ENCODE data around the gene LIF. TPM values are rescaled to one million over a fixed set of nuclear protein-coding genes. Genes with fewer than 3 reads are reported as not detected.

The LIF gene
- total and polyA plus RNA-seq, 8 donors, result 0.35 to 5.0 (median 2.2) TPM; not detected in 2

DNA sequence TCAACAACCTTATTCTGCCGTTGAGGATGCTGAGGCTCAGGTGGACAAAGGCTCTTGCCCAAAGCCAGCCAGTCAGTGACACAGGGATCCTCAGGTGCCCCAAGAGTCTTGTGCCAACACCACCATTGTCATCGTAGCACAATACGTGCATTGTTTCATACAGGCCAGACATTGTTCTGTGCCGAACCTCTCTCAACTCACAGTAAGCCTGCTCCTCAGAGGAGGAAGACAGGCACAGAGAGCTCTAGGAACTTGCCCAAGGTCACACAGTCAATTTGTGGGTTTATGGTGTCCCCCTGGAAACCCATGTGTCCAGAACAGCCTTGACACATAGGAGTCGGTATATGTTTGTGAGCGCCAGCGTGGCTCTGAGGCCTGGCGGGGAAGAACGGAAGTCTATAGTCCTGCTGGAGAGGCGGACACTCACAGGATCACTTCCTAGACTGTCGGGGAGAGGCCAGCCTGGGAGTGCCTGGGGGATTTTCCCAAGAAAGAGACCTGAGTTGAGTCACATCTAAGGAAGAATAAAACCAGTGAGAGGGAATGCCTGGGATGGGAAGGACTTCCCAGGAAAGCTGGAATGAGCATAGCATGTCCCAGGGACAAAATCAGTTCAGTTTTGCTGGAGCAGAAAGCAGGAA, 20.2 kb downstream of the LIF start:
- no peaks in the 10 kb centered on the region for H3K36me3 ChIP-seq
- no peak for DNase-seq
- no peak overlapping the region for H3K27ac ChIP-seq
- peaks cover 0 to 7% (median 0%) of the 10 kb centered on the region in 4 donors for H3K4me1 ChIP-seq
- intact Hi-C loops (cut with DNase I; ENCODE audit: low total_unique reads), result no loop called here
- TF ChIP-seq, protein P1, sequence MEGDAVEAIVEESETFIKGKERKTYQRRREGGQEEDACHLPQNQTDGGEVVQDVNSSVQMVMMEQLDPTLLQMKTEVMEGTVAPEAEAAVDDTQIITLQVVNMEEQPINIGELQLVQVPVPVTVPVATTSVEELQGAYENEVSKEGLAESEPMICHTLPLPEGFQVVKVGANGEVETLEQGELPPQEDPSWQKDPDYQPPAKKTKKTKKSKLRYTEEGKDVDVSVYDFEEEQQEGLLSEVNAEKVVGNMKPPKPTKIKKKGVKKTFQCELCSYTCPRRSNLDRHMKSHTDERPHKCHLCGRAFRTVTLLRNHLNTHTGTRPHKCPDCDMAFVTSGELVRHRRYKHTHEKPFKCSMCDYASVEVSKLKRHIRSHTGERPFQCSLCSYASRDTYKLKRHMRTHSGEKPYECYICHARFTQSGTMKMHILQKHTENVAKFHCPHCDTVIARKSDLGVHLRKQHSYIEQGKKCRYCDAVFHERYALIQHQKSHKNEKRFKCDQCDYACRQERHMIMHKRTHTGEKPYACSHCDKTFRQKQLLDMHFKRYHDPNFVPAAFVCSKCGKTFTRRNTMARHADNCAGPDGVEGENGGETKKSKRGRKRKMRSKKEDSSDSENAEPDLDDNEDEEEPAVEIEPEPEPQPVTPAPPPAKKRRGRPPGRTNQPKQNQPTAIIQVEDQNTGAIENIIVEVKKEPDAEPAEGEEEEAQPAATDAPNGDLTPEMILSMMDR (IDR thresholded peaks at IDR 0.05), result no peak
- TF ChIP-seq POLR2A (IDR thresholded peaks at IDR 0.05) (no peak), POLR2AphosphoS5 (IDR thresholded peaks at IDR 0.05) (no peak), EP300 (IDR thresholded peaks at IDR 0.05) (no peak)
- 80 to 90% (median 88%) methylated on average over 11 of the region's 11 CpGs for WGBS, 5 donors
- H3K4me3 ChIP-seq, result no peak overlapping the region
- H3K27me3 ChIP-seq, result peaks cover 0 to 15% (median 0%) of the 10 kb centered on the region in 3 donors
- H3K9me3 ChIP-seq, result no peaks in the 10 kb centered on the region

DNA sequence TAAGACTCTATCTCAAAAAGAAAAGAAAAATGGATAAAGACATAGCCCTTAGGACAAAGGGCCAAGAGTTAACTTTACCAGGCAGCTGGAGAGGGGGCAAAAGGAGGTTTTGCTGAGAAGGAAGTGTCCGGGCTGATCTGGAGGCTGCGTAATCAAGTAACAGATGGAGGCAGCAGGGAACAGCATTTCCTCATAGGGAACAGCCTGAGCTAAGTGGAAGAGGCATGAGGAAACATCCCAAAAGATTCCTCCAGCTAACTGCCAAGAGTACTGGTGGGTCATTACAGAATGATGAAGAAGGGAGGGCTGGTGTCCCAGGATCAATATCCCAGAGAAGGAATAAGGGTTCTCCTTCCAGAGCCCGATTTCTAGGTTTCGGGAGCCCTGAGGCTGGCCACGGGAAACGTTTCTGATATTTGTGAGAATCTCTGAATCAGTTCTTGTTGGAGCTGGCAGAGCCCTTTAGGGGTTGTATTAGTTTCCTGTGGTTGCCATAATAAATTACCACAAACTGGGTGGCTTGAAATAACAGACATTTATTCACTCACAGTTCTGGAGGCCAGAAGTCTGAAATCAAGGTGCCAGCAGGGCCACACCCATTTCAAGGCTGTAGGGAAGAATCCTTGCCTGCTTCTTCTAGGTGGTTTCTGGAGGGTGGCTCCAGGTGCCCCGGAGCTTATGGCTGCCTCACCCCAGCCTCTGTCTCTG, 21.2 kb downstream of the LIF start:
- 80 to 85% (median 83%) methylated on average over 7 of the region's 7 CpGs for WGBS, 5 donors
- DNase-seq, result no peak
- no peak overlapping the region for H3K27ac ChIP-seq
- peaks cover 0 to 22% (median 0%) of the 10 kb centered on the region in 3 donors for H3K27me3 ChIP-seq
- peaks cover 0 to 16% (median 0%) of the 10 kb centered on the region in 4 donors for H3K4me1 ChIP-seq
- H3K4me3 ChIP-seq, result no peak overlapping the region
- intact Hi-C loops (cut with DNase I; ENCODE audit: low total_unique reads), result no loop called here
- no peak for TF ChIP-seq POLR2A (IDR thresholded peaks at IDR 0.05)
- TF ChIP-seq, protein P1 (IDR thresholded peaks at IDR 0.05), result no peak
- no peaks in the 10 kb centered on the region for H3K36me3 ChIP-seq
- no peaks in the 10 kb centered on the region for H3K9me3 ChIP-seq

DNA sequence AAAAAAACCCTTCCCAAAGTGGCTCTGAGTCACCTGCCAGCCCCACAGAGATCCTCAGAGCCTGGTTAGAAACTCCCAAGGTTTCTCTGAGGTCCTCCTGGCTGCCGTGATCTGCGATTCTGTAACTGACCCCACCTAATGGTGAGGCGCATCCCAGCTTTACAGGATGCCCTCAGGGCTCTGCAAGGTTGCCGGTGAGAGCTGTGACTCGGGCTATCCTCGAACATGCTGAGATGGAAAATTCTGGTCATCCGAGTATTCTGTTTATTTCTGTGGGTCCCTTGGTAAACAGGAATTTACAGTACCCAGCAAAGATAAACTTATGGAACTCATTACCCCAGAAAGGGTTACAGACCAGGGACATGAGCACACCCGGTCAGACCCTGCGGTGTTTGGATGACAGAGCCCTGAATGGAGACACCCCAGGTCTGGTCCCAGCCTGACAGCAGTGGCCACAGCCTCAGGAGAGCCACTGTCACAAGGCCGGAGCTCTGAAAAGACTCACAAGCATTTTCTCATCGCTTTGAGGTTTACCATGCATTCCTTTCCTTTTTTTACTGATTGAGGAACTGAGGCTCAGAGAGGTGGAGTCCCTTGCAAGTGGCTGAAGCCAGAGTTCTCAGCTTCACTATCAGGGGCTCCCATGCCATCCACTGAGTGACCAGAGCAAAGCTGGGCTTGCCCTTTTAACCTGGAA, 22.2 kb downstream of the LIF start:
- TF ChIP-seq, protein P1 (IDR thresholded peaks at IDR 0.05), result no peak
- TF ChIP-seq POLR2AphosphoS5 (IDR thresholded peaks at IDR 0.05) (no peak), EP300 (IDR thresholded peaks at IDR 0.05) (no peak), POLR2A (IDR thresholded peaks at IDR 0.05) (no peak)
- H3K36me3 ChIP-seq, result no peaks in the 10 kb centered on the region
- no peak for DNase-seq
- WGBS, 5 donors, result 47 to 64% (median 57%) methylated on average over 10 to 11 of the region's 11 CpGs
- peaks cover 0 to 17% (median 0%) of the 10 kb centered on the region in 4 donors for H3K4me1 ChIP-seq
- no peak overlapping the region for H3K27ac ChIP-seq
- intact Hi-C loops (cut with DNase I; ENCODE audit: low total_unique reads), result no loop called here
- peaks cover 0 to 23% (median 0%) of the 10 kb centered on the region in 3 donors for H3K27me3 ChIP-seq
- H3K9me3 ChIP-seq, result no peaks in the 10 kb centered on the region
- H3K4me3 ChIP-seq, result no peak overlapping the region

DNA sequence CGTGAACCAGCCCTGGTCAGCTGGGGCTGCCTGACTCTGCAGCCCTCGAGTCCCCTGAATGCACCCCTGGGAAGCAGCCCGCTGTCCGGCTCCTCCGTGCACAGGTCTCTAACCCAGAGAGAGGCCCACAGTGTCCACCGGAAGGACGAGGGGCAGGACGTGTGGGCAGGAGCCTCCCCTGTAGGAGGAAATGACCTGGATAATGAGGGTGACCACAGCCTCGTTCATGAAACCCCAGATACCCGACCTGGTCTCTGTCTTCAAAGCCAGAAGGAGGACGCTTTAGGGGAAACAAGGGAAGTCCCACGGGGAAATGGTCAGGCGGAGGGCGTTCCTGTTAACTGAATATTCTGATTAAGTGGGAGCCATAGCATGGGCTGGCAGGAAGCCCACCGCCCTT, 23.3 kb downstream of the LIF start:
- WGBS, 5 donors, result 66 to 77% (median 74%) methylated on average over 9 to 15 of the region's 15 CpGs
- peaks cover 0 to 17% (median 0%) of the 10 kb centered on the region in 4 donors for H3K4me1 ChIP-seq
- H3K27ac ChIP-seq, result no peak overlapping the region
- peaks cover 0 to 23% (median 0%) of the 10 kb centered on the region in 3 donors for H3K27me3 ChIP-seq
- H3K9me3 ChIP-seq, result no peaks in the 10 kb centered on the region
- TF ChIP-seq POLR2AphosphoS5 (IDR thresholded peaks at IDR 0.05) (no peak), EP300 (IDR thresholded peaks at IDR 0.05) (no peak), POLR2A (IDR thresholded peaks at IDR 0.05) (no peak)
- TF ChIP-seq, protein P1 (IDR thresholded peaks at IDR 0.05), result no peak
- intact Hi-C loops (cut with DNase I; ENCODE audit: low total_unique reads), result no loop called here
- no peak for DNase-seq
- H3K36me3 ChIP-seq, result no peaks in the 10 kb centered on the region
- H3K4me3 ChIP-seq, result no peak overlapping the region

All from stomach (tissue), 9 donors.